ENCODE results near the gene CMIP. TPM values are rescaled to one million over a fixed set of nuclear protein-coding genes. Genes with fewer than 3 reads are reported as not detected.

Gene CMIP
- total RNA-seq, 1 experiment from 2014 or later, result 63.7 TPM

GRCh38 chr16:81401035-81401950 is 43.3 kb upstream of the CMIP start (continued):
- no peak for TF ChIP-seq SMAD3 (CRISPR knock-in tag; IDR thresholded peaks at IDR 0.05; ENCODE audit: borderline replicate concordance)
- TF ChIP-seq HMGA2 (CRISPR knock-in tag; IDR thresholded peaks at IDR 0.05), result no peak
- no peak for TF ChIP-seq AR (CRISPR knock-in tag; IDR thresholded peaks at IDR 0.05)
- TF ChIP-seq TEAD4 (CRISPR knock-in tag; IDR thresholded peaks at IDR 0.05), result no peak
- TF ChIP-seq EMX1 (CRISPR knock-in tag; IDR thresholded peaks at IDR 0.05), result no peak
- no peak for TF ChIP-seq ZNF263 (CRISPR knock-in tag; IDR thresholded peaks at IDR 0.05; ENCODE audit: low read depth)
- no peak for TF ChIP-seq ZNF425 (CRISPR knock-in tag; conservative IDR thresholded peaks at IDR 0.05)

GRCh38 chr16:81403208-81403600 is 41.4 kb upstream of the CMIP start:
- Mint-ChIP-seq H3K4me3 (no peak overlapping the region; the same call in 1 of the 2 replicates), H3K9me3 (peaks cover 16% of the 10 kb centered on the region), H3K4me1 (no peaks in the 10 kb centered on the region), H3K27me3 (ENCODE audit: low read depth) (peaks cover 6% of the 10 kb centered on the region), H3K36me3 (0 out of 2 replicates have a peak, but pooled peaks cover 4% of the 10 kb centered on the region), H3K27ac (no peak overlapping the region)
- TF ChIP-seq NR1H2 (CRISPR knock-in tag; IDR thresholded peaks at IDR 0.05) (no peak), HMGA2 (CRISPR knock-in tag; IDR thresholded peaks at IDR 0.05) (peak; percentile 96)
- ChIA-PET CTCF (interaction anchor here (1.3 to 2.6 kb wide), 7 partner anchors 29 to 327 kb away, joined by 3 to 19 read pairs (median 9); no protein-coding TSS in a partner anchor), POLR2A (no interaction called here)
- ATAC-seq (no peak), DNase-seq (ENCODE audit: low spot score) (no peak)

GRCh38 chr16:81403601-81404391 is 40.8 kb upstream of the CMIP start:
- Mint-ChIP-seq H3K27me3 (ENCODE audit: low read depth) (peaks cover 6% of the 10 kb centered on the region), H3K4me3 (peak overlapping the region; percentile 35), H3K27ac (no peak overlapping the region), H3K36me3 (0 out of 2 replicates have a peak, but pooled peaks cover 4% of the 10 kb centered on the region), H3K9me3 (peaks cover 15% of the 10 kb centered on the region), H3K4me1 (no peaks in the 10 kb centered on the region)
- ATAC-seq, result peak; percentile 85
- CTCF ChIA-PET, result interaction anchor here (0.6 to 2.6 kb wide), 26 partner anchors 9 to 337 kb away, joined by 3 to 19 read pairs (median 4); no protein-coding TSS in a partner anchor
- DNase-seq (ENCODE audit: low spot score), result peak; percentile 94
- POLR2A ChIA-PET, result interaction anchor here (0.5 to 0.6 kb wide), 2 partner anchors 201 to 337 kb away, joined by 3 to 7 read pairs; no protein-coding TSS in a partner anchor
- TF ChIP-seq AR (CRISPR knock-in tag; IDR thresholded peaks at IDR 0.05) (no peak), HMGXB4 (CRISPR knock-in tag; IDR thresholded peaks at IDR 0.05) (peak; percentile 85), NFATC4 (CRISPR knock-in tag; IDR thresholded peaks at IDR 0.05) (no peak), ZSCAN18 (CRISPR knock-in tag; IDR thresholded peaks at IDR 0.05) (no peak), ZNF671 (CRISPR knock-in tag; IDR thresholded peaks at IDR 0.05) (no peak), CREB1 (CRISPR knock-in tag; IDR thresholded peaks at IDR 0.05) (no peak), IRF1 (CRISPR knock-in tag; IDR thresholded peaks at IDR 0.05) (no peak), KAT7 (CRISPR knock-in tag; IDR thresholded peaks at IDR 0.05; ENCODE audit: borderline replicate concordance) (no peak), MAX (CRISPR knock-in tag; IDR thresholded peaks at IDR 0.05) (peak; percentile 43; the same call in 1 of the 2 replicates), NR2C2 (CRISPR knock-in tag; IDR thresholded peaks at IDR 0.05) (no peak)

Measured in WTC11 (cell line).